Stimulated activated CD4-positive, alpha-beta T cell treated with anti-CD3 and anti-CD28 coated beads, Interleukin-15, amount 100 ng/mL, for 1 hour (primary cell): ENCODE measurements around the gene CDC14B.
A peak's percentile ranks its signal among the peaks of the same experiment; 100 is the strongest.
"Not testable (repeated sequence)": the region's sequence is repeated elsewhere in the genome, so short reads cannot be mapped to it uniquely, and the experiment has no call there.

Experiments
- DNase-seq, 2 donors: peaks; one replicate each; pipeline ENCODE4 v3.0.0-alpha.2; 2020; ENCODE audit warnings: low read depth in 1 of 2, low spot score in 1 of 2

CDC14B gene

DNA sequence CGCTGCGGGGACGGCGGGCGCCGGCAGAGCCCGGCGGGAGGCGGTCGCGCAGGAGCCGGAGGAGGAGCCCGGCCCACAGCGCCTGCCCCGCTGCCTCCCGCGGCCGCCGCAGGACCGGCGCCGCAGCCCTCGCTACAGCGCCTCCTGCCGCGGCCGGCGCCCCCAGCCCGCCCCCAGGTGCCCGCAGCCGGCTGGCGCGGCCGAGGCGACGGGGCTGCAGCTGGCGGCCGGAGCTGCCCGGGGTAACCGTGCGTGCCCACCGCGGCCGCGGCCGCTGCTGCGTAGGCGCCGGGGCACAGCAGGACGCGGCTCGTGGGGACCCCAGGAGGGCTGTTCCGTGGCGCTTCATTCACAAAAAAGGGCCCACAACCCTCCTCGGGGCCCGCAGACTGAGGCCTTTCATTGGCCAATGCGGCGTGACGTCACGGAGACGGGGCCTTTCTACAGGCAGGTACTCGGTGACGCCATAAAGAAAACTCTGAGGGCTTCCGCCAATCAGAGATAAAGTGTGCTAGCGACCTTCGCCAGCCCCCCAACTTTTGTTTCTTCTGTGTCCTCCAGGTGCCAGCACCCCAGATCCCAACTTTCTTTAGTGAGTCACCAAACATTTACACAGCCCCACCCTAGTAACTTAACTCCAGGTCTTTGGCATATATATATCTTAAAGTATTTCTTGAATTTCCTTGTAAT lies at the start of gene CDC14B:
CDC14B (minus strand) TSS at position 353 of the 690 bp plus-strand sequence. CDS start 465 bp downstream, outside the sequence.
- peak; percentile 30 to 58 for DNase-seq

DNA sequence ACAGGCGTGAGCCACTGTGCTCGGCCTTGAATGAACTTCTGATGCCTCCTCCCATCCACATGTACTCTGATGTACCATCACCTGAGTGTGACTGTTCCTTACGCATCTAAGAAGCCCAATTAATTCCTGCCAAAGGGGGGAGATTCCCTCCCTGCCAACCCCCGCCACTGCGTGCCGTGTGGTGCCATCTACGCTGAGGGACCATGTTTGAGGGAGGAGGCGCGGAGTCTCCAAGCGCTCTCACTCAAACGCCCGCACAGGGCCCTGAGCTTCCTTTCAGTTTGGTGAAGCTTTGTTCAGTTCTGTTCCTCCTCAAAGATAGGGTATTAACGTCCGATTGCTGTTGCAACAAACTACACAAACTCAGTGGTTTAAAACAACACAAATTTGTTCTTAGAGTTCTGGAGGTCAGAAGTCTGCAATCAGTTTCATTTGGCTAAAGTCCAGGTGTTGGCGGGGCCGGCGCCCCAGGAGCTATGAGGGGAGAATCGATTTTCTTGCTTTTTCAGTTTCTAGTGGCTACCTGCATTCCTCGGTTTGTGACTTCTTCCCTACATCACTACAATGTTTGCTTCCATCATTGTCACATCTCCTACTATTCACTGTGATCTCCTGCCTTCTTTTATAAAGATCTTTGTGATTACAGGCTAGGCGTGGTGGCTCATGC lies 49.4 kb upstream of the CDC14B start:
- no peak for DNase-seq

DNA sequence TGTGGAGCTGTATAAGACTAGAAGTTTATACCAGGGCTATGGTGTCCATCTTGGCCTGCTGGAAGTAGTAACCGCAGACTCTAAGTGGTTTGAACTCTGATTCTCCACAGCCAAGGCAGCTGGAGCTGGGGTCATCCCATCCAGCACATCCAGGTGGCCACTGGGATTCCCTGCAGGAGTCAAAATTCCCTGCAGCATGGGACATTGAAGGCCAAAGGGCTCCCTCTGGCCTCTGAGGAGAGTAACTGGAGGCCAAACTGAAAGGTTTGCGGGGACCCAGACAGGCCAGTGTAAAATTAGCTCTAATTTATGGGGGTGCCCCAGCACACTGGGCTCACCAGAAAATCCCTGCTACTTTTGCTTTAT lies 47.7 kb upstream of the CDC14B start:
- no peak for DNase-seq

DNA sequence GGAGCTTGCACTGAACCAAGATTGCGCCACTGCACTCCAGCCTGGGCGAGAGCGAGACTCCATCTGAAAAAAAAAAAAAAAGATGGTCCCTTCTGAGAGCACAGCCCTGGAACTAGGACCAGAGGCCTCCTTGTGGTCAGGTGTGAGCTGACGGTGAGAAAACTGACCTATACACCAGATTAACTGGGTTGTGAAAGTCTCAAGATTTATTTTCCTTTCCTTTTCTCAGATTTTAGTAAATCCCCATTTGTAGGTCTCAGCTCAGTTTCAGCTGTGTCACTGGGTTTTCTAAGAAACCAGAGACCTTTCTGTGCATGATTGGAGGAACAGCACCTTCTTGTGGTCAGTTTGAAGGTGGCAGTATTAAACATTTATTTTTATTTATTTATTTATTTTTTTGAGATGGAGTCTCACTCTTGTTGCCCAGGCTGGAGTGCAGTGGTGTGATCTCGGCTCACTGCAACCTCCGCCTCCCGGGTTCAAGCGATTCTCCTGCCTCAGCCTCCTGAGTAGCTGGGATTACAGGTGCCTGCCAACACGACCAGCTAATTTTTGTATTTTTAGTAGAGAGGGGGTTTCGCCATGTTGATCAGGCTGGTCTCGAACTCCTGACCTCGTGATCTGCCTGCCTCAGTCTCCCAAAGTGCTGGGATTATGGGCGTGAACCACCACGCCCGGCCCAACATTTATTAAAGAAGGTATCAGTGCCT lies 47.2 kb upstream of the CDC14B start:
- DNase-seq = not testable (repeated sequence)

DNA sequence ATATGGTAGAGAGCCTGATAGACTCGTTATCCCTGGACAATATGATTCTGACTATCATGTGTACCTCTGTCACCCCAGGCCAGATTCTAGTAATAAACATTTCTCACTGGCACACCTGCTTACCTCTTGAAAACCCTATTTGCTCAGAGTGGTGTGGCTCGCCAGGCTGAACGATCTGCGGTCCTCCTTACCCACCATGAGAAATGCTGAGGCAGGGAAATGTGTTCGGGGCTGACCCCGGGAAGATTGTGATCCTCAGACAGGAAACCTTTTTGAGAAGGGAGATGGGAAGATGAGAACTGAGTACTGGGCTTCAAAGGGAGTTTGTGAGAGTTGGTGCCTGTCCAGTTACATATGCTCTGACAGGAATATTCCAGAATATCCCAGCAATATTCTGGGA lies 46.1 kb upstream of the CDC14B start:
- no peak for DNase-seq

DNA sequence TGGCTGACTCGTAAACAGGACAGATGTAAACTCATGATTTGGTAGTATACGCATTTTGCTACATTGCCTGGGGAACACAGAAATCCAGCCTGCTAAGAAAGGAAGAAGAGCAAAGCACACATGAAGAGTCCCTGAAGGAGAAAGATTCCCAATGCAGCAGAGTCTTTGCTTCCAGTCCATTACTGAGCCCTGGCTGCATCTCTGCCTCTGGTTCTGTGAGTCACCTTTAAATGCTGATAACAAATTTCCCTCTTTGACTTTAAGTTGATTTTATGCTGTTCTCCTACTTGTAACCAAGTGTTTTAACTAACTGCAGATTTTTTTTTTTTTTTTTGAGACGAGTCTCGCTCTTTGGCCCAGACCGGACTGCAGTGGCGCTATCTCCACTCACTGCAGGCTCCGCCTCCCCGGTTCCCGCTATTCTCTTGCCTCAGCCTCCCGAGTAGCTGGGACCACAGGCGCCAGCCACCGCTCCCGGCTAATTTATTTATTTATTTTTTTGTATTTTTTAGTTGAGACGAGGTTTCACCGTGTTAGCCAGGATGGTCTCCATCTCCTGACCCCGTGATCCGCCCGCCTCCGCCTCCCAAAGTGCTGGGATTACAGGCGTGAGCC lies 44.0 kb upstream of the CDC14B start:
- no peak for DNase-seq

DNA sequence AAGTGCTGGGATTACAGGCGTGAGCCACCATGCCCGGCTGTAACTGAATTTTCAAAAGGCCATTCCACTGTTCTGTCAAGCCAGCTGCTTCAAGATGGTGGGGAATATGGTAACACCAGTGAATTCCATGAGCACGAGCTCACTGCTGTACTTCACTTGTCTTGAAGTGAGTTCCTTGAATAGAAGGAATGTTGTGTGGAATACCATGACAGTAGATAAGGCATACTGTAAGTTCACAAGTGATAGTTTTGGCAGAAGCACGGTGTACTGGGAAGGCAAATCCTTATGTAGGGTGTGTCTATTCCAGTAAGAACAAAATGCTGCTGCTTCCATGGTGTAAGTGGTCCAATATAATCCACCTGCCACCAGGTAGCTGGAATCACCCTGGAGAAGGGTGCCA lies 42.1 kb upstream of the CDC14B start:
- DNase-seq = no peak

DNA sequence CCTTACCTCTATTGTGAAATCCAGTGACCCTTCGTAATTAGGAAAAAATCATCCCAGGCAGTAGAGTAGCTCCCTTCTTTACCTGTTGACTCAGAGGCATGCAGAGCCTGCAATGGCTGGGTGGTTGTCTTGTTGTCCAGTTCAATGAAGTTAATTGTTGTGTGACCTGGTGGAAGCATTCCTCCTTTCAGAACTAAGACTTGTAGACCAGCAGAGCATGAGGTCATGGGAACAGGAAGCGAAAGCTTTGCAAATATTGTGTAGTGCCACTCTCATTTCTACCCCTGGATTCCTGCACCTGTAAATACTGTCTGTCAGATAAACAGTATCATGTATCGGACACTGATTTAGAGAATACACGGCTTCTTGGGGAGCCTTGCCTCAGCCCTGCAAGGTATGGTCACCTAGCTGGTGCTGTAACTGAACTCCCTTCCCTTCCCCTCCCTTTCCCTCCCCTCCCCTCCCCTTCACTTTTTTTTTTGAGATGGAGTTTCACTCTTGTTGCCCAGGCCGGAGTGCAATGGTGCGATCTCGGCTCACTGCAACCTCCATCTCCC lies 41.1 kb upstream of the CDC14B start:
- DNase-seq = no peak

DNA sequence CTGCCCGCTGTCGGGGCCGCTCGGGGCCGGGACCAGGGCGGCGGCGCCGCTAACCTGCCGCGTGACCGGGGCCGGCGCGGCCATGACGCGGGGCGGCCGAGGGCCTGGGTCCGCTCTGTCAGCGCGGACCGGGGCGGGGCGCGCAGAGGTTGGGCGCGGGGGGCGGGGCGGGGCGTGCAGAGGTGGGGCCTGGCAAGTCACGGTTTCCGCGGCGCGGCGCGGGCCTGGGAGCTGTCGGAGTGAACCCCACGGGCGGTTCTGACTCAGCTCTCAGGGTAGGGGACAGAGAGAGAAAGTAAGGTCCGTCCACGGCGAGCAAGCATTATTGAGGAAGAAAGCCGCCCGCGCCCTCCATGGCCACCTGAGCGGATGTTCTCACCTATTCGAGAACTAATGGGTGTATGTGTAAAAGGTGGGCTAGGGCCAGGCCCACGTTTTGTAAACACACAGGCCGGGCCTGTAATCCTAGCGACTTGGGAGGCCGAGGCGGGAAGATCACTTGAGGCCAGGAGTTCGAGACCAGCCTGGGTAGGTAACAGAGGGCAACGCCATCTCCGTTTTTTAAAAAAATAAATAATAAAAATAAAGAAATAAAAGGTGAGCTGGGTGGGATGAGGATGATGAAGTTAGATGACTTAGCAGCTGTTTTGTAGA lies 35.7 kb upstream of the CDC14B start, which contains the start of gene PRXL2C:
PRXL2C (minus strand) TSS at position 120 of the 654 bp plus-strand sequence; CDS start at position 84, 36 bp downstream.
- peak; percentile 65 to 76 for DNase-seq

DNA sequence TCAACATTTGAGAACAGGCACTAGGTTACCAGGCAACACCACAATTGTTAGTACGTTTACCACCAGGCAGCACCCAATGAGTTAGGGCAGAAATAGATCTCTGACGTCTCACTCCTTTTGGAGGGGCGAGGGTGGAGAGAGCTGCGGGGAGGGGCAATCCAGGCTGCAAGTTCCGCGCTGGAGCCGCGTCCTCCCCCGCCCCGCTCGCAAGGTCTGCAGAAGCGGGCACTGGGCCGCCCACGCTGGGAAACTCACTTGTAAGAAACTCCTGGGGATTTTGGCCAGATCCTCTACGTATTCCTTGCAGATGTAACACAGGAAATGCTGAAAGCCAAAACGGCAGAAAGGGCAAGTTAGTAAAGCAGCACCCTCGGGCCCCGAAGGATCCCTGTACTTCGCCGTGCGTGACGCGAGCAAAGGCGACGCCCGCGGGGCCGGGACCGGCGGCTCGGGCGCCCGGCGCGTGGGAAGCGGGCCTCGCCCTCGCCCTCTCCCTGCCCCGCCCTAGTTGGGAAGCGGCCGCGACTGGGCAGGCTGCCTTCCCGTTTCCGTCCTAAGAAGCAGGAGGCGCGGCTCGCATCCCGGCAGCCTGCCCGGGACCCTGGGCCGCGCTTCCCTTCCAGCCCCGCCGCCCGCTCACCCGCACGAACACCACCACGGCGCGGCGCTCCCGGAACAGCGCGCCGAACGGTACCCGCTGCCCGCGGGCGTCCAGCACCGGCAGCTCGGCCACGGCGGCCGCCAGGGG lies 35.0 kb upstream of the CDC14B start:
- peak; percentile 27 to 48 for DNase-seq

DNA sequence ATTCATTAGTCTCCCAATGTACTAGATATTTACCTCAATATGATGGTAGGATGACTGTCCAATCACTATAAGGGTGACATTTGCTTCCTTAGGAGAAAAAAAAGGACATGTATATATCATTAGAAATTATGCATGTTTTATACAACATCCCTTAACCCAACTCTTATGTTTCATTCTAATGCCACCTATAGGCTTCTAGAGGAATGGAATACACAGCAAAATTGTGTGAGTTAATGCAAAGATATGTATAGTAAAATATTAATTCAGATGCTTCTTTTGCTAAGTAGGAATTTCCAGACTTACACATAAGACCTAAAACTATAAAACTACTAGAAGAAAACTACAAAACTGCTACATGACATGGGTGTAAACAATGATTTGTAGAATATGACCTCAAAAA lies 32.0 kb upstream of the CDC14B start:
- no peak for DNase-seq

DNA sequence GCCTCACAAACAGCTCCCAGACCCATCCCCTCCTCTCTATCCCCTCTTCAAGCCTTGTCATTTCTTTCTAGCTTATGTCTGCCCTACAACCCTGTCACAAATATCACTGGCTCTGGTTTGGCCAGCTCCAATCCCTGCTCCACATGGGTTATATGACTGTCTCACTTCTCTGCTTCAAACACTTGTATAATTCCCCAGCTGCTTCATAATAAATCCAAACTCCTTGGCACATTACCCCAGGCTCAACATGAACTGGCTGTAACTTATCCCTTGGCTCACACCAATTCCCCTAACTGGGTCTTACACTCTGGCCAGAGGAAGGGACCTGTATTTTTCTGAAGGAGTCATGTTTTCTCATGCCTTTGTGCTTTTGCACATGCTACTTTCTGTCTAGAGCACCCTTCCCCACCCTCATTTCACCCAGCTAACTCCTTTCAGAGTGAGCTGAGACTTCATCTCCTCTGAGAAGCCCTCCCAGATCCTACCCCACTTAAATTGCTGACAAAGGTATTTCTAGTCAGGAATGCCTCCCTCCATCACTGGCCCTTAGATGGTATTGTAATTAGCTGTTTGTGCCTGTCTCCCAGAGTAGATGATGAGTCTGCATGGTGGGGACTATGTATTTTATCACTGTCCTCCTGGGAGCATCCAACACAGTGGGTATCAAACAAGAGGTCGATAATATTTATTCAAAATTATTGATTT lies 30.1 kb upstream of the CDC14B start:
- no peak for DNase-seq

DNA sequence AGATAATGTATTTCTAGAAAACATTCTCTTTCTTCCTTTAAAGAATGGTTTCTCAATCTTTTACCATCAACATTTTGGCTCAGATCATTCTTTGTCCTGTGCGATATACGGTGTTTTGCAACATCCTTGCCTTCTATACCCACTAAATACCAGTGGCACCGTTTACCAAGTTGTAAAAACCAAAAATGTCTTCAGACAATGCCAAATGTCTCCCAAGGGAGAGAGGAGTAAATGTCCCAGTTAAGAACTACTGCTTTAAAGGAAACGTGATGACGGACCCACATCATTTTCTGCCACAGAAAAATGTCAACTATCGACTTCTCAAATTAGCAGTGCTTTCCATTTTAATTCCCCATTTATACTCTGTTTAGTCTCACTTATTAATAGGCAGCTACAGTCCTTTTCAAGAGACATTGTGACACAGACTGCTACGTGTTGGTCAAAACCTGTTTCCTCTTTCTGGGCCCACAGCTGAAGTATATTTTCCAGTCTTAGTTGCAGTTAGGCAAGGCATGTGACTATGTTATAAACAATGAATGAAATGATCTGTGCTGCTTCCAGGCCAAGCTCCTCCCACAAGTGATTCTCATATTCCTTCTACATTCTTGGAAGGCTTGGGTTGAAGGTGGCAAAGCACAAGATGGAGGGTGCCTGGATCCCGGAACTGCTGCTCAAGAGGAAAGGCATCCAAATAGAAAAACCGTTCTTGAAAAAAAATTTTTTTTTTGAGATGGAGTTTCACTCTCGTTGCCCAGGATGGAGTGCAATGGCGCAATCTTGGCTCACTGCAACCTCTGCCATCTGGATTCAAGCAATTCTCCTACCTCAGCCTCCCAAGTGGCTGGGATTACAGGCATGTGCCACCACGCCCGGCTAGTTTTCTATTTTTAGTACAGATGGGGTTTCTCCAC lies 26.7 kb upstream of the CDC14B start:
- DNase-seq = no peak

DNA sequence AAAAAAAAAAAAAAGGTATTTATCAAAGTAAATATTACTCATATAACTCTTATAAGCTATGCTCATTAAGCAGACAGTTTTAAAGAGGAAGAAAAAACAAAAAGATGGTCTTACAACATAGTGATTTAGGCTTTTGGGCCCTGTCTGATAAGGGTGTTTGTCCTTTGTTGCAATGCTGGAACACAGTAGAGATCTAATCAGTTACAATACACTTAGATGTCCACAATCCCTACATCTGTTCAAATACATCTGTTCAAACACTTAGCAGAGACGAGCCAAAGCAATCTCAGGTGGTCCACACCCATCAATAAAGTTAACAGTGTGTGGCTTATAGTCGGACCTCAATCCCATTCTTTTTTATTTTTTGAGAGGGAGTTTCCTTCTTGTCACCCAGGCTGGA lies 24.5 kb upstream of the CDC14B start:
- DNase-seq = no peak

DNA sequence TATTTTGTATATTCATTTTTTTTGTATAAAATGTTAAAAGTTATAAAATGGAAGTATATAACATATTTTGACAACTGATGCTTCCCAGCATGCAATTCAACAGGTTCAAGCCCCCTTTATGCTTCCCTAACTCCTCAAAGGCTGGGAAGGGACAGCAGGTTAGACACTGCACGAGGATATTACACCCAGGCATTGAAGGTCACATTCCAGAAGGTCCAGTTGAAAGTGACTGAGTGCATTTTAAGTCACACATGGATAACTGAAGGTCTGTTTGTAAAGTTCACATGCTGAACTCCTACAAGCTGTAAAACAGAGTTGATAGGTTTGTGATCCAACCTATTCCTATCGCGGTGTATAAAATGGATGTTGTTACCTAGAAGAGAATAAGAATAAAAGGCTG lies 21.9 kb upstream of the CDC14B start:
- DNase-seq = no peak

DNA sequence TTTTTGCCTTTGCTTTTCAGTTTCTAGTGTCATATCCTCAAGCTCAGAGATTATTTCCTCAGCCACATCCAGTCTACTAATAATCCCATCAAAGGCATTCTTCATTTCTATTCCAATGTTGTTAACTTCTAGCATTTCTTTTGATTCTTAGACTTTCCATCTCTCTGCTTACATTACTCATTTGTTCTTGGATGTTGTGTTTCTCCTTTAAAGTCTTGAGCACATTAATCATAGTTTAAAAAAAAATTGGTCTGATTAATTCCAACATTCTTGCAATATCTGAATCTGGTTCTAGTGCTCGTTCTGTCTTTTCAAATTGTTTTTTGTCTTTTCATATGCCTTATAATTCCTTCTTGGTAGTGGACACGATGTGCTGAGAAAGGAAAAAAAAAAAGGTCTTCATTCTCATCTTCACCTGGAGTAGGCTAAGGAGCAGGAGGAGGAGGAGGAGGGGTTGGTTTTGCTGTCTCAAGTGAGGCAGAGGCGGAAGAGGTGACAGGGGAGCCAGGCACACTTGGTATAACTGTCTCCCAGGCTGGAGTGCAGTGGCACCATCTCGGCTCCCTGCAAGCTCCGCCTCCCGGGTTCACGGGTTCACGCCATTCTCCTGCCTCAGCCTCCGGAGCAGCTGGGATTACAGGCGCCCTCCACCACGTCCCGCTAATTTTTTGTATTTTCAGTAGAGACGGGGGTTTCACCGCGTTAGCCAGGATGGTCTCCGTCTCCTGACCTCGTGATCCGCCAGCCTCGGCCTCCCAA lies 19.1 kb upstream of the CDC14B start:
- no peak for DNase-seq

DNA sequence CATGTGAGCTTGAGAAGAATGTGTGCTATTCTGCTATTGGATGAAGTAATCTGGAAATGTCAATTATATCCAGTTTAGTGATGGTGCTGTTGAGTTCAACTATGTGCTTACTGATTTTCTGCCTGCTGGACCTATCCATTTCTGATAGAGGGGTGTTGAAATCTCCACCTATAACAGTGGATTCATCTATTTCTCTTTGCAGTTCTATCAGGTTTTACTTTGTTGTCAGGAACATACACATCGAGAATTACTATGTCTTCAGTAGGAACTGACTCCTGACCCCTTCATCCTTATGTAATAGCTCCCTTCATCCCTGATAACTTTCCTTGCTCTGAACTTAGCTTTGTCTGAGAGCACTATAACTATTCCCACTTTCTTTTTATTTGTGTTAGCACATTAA lies 16.7 kb upstream of the CDC14B start:
- DNase-seq = no peak

DNA sequence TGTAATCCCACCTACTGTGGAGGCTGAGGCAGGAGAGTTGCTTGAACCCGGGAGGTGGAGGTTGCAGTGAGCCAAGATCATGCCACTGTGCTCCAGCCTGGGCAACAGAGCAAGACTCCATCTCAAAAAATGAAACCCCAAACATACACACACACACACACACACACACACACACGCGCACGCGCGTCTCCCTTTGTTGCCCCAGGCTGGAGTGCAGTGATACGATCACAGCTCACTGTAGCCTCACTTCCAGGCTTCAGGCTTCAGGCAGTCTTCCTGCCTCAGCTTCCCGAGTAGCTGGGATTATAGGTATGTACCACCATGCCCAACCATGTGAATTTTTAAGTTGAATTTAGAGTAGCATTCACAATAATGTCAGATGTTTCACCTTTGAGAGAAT lies 13.9 kb upstream of the CDC14B start:
- not testable (repeated sequence) for DNase-seq
